HG03103 (cell line): ENCODE data around the gene GPR31.

Experiments
- ATAC-seq: cut with Tn5 transposase; IDR thresholded peaks from one replicate; pipeline ENCODE4 v1.9.1; 2021; ENCODE audit warnings: low read depth; ENCODE audit not compliant: unreplicated experiment

The GPR31 gene

GRCh38 chr6:167141667-167142432, 15.9 kb downstream of the GPR31 start:
- peak; percentile 83 for ATAC-seq

- no peak for ATAC-seq
These were observed 16.9 kb downstream of the GPR31 start for GRCh38 chr6:167140589-167141474.

GRCh38 chr6:167139761-167140160, 18.0 kb downstream of the GPR31 start:
- ATAC-seq: no peak

GRCh38 chr6:167137881-167138280, 19.9 kb downstream of the GPR31 start:
- no peak for ATAC-seq

- ATAC-seq: no peak
These were observed 20.7 kb downstream of the GPR31 start for GRCh38 chr6:167137081-167137480.

DNA sequence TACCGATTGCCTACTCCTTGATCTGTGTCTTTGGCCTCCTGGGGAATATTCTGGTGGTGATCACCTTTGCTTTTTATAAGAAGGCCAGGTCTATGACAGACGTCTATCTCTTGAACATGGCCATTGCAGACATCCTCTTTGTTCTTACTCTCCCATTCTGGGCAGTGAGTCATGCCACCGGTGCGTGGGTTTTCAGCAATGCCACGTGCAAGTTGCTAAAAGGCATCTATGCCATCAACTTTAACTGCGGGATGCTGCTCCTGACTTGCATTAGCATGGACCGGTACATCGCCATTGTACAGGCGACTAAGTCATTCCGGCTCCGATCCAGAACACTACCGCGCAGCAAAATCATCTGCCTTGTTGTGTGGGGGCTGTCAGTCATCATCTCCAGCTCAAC, 21.4 kb downstream of the GPR31 start:
- ATAC-seq: no peak

DNA sequence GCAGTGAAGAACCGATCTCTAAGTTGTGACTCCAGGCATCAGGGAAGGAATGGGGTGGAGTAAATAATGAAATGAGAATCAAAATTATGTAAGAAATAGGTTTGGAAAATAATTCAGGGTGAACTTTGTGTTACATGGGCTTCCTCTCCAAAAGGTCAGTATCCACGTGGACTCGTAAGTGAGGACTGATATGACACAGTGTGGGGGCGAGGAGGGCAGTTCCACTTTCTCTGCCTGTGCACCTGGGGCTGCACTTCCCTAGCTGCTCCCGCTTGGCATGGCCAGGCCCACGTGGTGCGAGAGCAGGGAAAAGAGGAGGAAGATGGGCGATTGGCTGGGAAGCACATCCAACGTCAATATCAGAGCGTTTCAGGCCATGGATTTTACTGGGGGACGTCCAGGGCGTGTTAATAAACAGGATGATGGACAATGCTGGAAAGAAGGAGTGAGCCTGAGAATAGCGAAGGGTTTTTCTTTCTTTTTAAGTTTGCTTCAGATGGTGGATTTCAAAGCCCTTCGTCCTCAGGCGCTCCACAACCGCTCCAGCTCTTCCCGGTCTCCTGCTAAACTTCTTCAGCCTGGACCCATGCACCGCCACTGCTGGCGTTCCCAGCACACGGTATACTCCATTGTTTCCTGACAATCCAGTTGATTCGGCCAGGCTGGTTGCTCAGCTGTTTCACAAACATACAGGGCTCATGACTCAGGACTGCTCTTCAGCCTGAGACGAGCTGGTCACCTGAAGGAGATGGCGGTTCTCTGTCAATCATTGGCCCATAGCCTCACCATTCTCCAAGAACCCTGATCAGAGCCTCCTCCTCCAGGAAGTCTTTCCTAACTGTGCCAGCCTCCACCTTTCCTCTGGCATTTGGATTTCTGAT, 23.1 kb downstream of the GPR31 start:
- ATAC-seq: no peak

GRCh38 chr6:167130712-167131684, 26.8 kb downstream of the GPR31 start:
- ATAC-seq: no peak

GRCh38 chr6:167130008-167130677, 27.6 kb downstream of the GPR31 start:
- no peak for ATAC-seq

DNA sequence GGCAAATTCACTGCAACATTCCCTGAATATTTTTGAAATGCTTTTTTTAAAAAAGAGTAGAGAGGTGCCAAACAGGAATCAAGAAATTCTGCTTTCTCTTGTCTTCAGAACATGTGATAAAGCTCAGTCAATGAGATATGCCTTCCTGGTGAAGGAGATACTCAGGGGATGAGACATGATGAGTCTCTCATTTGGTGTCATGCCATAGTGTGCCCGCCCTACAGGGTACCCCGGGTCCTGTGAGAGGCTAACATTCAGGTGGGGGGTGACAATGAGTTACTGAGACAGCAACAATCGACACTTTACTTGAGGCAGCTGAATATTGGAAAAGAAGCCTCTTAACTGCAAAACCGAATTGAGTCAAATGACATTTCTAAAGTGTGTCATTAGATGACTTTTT, 28.2 kb downstream of the GPR31 start:
- no peak for ATAC-seq

DNA sequence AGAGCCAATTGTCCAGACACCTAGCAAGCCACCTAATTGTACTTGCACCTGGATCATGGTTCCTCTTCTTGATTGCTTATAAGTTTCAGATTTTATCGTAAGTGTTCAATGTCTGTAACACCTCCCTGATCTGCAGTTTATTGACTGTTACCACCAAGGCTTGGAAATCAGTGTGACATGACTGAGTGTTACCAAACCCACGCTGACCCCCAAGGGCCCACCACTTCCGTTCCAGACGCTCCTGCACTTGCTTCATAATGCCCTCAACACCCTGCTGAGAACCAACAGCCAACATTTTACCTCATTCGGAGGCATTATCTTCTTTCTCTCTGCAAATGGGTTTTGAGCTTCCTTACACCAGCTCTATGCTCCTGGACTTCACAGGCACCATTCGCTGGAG, 28.6 kb downstream of the GPR31 start:
- no peak for ATAC-seq

- ATAC-seq: no peak
These were observed 29.8 kb downstream of the GPR31 start for GRCh38 chr6:167127785-167128531.

DNA sequence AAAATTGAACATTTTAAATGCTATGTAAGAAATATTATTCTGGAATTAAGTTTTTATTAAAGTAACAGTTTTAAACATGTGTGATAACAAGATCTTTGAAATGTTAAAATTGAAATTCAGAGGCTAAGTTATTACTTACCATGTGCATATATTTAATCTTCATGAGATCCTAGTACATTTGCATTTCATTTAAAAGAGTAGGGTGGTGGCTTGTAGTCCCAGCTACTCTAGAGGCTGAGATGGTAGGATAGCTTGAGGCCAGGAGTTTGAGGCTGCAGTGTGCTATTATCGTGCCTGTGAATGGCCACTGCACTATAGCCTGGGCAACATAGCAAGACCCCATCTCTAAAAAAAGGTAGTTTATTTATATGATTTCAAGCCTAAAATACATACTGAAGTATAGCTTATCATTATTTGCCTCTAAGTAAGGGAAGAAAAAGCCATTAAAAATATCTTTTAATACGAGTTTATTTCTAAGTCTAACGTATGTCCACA, 31.9 kb downstream of the GPR31 start:
- no peak for ATAC-seq

DNA sequence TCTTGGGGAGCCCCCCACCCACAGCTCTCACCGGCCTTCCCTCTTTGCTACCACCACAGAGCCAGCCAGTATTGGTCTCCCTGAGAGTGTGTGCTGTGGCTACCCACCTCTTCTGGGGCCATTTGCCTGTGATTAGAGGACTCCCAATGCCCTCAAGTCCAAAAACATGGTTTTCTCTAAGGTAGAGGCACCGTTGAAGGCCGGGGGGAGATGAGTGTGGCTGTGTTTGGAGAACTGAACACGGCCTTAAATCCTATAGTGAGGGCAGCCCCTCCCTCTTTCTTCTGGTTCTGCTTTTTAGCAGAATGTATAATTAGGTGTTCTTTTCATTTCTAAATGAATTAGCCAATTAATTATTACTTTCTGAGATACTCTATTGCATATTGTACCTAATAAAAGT, 32.4 kb downstream of the GPR31 start:
- ATAC-seq: no peak

- ATAC-seq: no peak
These were observed 33.0 kb downstream of the GPR31 start for GRCh38 chr6:167124753-167125152.

DNA sequence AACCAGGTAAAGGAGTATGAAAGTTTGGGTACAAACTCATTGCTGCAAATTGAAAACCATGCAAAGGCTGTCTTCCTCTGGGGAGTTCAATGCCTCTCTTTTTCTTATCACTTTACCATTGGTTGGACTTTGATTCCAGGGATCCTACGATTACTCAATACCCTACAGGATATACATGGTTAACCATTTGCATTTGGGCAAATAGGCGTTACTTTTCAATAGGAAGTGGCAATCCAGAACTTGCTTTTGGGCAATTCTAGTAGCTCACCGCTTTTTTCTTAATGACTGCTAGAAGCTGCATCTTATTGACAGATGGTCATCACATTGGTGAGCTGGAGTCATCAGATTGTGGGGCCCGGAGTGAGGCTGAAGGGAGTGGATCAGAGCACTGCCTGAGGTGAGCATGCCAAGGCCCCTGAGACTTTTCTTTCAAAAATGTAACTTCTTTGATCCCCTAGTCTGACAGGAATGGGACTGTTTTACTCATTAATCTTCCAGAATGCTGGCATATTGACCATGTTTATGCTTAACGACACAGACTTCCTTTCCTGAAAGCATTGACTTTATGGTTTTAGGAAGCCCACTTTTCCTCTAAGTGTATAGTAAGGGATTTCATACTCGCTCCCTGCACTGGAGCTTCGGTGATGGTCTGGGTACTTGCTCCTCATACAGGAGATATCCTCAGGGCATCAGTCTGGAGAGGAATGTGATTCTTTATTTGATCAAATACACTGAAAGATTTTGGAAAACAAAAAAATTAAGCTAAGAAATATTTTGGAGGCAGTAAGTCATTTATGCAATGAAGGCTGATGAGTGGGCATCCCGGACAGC, 34.7 kb downstream of the GPR31 start, which contains the start of gene CCR6:
Gene CCR6, plus strand, starts transcription at position 270 of the 831 bp plus-strand sequence. CDS start 13,039 bp downstream, outside the sequence.
- ATAC-seq: no peak
